BLaER1 treated with 17β-estradiol and CSF1 and Interleukin-3, amounts not matched to agents 10 nM and 100 nM (cell line): ENCODE results near the gene KCTD5.
"Not testable (repeated sequence)": the region's sequence is repeated elsewhere in the genome, so short reads cannot be mapped to it uniquely, and the experiment has no call there.

Experiments used
- H3K27ac ChIP-seq, 11 experiments: shearing (Covaris generic); formaldehyde crosslinking; 2 replicates each; pipeline ENCODE4 v1.8.1; 2022
- H3K27me3 ChIP-seq, 11 experiments: shearing (Covaris generic); formaldehyde crosslinking; 2 replicates each; pipeline ENCODE4 v1.8.1; 2022
- H3K36me3 ChIP-seq, 11 experiments: shearing (Covaris generic); formaldehyde crosslinking; 2 replicates each; pipeline ENCODE4 v1.8.1; 2022
- H3K4me1 ChIP-seq, 10 experiments: shearing (Covaris generic); formaldehyde crosslinking; 2 replicates each; pipeline ENCODE4 v1.8.1; 2022
- H3K4me2 ChIP-seq, 11 experiments: shearing (Covaris generic); formaldehyde crosslinking; 2 replicates each; pipeline ENCODE4 v1.8.1; 2022
- H3K4me3 ChIP-seq, 10 experiments: shearing (Covaris generic); formaldehyde crosslinking; 2 replicates each; pipeline ENCODE4 v1.8.1; 2022
- H3K9ac ChIP-seq, 11 experiments: shearing (Covaris generic); formaldehyde crosslinking; 2 replicates each; pipeline ENCODE4 v1.8.1; 2022
- H3K9me3 ChIP-seq, 11 experiments: shearing (Covaris generic); formaldehyde crosslinking; replicated peaks in 1 of 11; 2 replicates each; pipeline ENCODE4 v1.8.1; 2022
- H4K20me1 ChIP-seq, 11 experiments: shearing (Covaris generic); formaldehyde crosslinking; 2 replicates each; pipeline ENCODE4 v1.8.1; 2022
- Cebpa-rat ChIP-seq, 11 experiments: shearing (Covaris generic); IDR thresholded peaks; 2 replicates each; pipeline ENCODE4 v1.8.1; 2022

The KCTD5 gene

GRCh38 chr16:2692948-2693651, 10.8 kb downstream of the KCTD5 start:
- H3K27ac ChIP-seq, result peak overlapping the region in 9 of 11 experiments; percentile 36 to 79 (median 66); a peak in 17 of 22 replicates
- H3K36me3 ChIP-seq, result peaks cover 22 to 42% (median 35%) of the 10 kb centered on the region in 11 experiments
- TF ChIP-seq Cebpa-rat (IDR thresholded peaks at IDR 0.05), result no peak
- H3K27me3 ChIP-seq, result no peaks in the 10 kb centered on the region
- peak overlapping the region in 10 of 11 experiments; percentile 6 to 70 (median 60); a peak in 18 of 22 replicates for H3K9ac ChIP-seq
- H3K4me1 ChIP-seq, result peaks cover 43 to 47% (median 46%) of the 10 kb centered on the region in 10 experiments
- peak overlapping the region; percentile 82 to 98 (median 93) for H3K4me2 ChIP-seq
- peaks cover 61 to 72% (median 64%) of the 10 kb centered on the region in 11 experiments for H4K20me1 ChIP-seq
- no peaks in the 10 kb centered on the region for H3K9me3 ChIP-seq
- peak overlapping the region; percentile 9 to 51 (median 32); a peak in 14 of 20 replicates for H3K4me3 ChIP-seq

DNA sequence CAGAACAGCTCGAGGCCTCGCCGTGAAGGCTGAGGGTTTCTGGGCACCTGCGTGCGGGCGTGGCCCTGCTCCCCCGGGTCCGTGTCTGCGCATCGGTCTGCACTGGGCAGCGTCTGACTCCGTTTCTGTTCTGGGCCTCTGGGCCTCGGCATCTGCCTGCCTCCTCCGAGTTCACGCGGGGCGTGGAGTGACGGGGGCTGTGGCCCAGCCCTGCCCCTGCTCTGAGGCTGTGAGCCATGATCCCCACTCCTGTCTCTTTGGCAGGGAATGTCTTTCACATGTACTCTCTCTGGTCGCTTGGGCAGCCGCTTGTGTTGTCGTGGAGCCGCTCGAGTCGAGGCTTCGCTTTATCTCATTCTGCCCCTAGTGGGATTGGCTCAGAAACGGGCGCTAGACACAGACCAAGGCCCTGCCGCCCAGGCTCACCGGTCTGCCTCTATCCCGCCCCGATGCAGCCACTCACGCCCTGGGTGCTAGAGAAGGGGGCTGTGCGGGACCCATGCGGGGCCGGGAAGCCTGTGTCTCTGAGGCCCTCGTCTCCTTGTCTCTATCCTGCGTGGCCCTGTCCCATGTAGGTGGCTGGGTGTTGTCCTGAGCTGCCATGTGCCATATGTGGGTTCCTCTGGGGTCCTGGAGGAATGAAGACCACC, 14.4 kb downstream of the KCTD5 start:
- H3K9ac ChIP-seq, H3K4me3 ChIP-seq, H3K4me2 ChIP-seq, H3K9me3 ChIP-seq, H3K27ac ChIP-seq: not testable (repeated sequence)
- H3K36me3 ChIP-seq, result peaks cover 49 to 57% (median 52%) of the 10 kb centered on the region in 11 experiments
- H4K20me1 ChIP-seq, result peaks cover 72 to 81% (median 74%) of the 10 kb centered on the region in 11 experiments
- peaks cover 0 to 10% (median 0%) of the 10 kb centered on the region in 11 experiments; a peak in 1 of 22 replicates for H3K27me3 ChIP-seq
- H3K4me1 ChIP-seq, result peaks cover 38 to 53% (median 50%) of the 10 kb centered on the region in 10 experiments

DNA sequence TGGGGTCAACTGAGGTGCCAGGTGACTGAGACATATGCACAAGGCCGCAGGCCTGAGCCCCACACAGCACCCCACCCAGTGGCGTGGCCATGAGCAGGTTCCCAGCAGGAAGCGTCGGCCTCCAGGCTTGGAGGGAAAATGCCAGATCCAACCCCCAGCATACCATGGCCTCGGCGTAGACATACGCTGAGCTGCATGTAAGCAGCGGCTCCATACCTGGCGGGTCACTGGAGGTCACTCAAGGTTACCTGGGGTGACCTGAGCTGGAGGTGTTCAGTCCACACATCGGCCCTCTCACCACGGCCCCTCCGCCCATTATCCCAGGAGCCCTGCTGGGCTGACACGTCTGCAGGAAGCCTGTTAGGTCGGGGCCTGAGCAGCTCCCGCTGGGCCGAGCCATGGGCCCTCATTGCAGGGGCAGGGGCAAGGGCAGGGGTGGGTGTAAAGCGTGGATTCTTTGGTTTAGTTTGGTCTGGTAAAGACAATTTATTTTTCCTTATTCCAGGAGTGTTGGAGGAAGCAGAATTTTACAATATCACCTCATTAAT, 15.2 kb downstream of the KCTD5 start:
- peaks cover 0 to 11% (median 0%) of the 10 kb centered on the region in 11 experiments; a peak in 2 of 22 replicates for H3K27me3 ChIP-seq
- H3K4me3 ChIP-seq, result no peak overlapping the region
- no peak for TF ChIP-seq Cebpa-rat (IDR thresholded peaks at IDR 0.05)
- peaks cover 72 to 81% (median 74%) of the 10 kb centered on the region in 11 experiments for H4K20me1 ChIP-seq
- no peaks in the 10 kb centered on the region for H3K9me3 ChIP-seq
- no peak overlapping the region for H3K27ac ChIP-seq
- no peak overlapping the region for H3K4me2 ChIP-seq
- H3K9ac ChIP-seq, result peak overlapping the region in 1 of 11 experiments; percentile 2; a peak in 1 of 22 replicates
- peaks cover 52 to 60% (median 59%) of the 10 kb centered on the region in 11 experiments for H3K36me3 ChIP-seq
- H3K4me1 ChIP-seq, result peaks cover 31 to 53% (median 50%) of the 10 kb centered on the region in 10 experiments

GRCh38 chr16:2698103-2698870, 16.0 kb downstream of the KCTD5 start:
- Histone ChIP-seq H4K20me1 (peaks cover 72 to 81% (median 74%) of the 10 kb centered on the region in 11 experiments), H3K4me1 (peaks cover 23 to 53% (median 50%) of the 10 kb centered on the region in 10 experiments), H3K4me2 (peak overlapping the region in 1 of 11 experiments; percentile 93; a peak in 1 of 22 replicates), H3K27me3 (peaks cover 0 to 18% (median 0%) of the 10 kb centered on the region in 11 experiments; a peak in 2 of 22 replicates), H3K27ac (no peak overlapping the region), H3K9me3 (no peaks in the 10 kb centered on the region), H3K9ac (peak overlapping the region in 1 of 11 experiments; percentile 2; a peak in 1 of 22 replicates), H3K36me3 (peaks cover 53 to 68% (median 66%) of the 10 kb centered on the region in 11 experiments), H3K4me3 (no peak overlapping the region)
- TF ChIP-seq Cebpa-rat (IDR thresholded peaks at IDR 0.05), result no peak

DNA sequence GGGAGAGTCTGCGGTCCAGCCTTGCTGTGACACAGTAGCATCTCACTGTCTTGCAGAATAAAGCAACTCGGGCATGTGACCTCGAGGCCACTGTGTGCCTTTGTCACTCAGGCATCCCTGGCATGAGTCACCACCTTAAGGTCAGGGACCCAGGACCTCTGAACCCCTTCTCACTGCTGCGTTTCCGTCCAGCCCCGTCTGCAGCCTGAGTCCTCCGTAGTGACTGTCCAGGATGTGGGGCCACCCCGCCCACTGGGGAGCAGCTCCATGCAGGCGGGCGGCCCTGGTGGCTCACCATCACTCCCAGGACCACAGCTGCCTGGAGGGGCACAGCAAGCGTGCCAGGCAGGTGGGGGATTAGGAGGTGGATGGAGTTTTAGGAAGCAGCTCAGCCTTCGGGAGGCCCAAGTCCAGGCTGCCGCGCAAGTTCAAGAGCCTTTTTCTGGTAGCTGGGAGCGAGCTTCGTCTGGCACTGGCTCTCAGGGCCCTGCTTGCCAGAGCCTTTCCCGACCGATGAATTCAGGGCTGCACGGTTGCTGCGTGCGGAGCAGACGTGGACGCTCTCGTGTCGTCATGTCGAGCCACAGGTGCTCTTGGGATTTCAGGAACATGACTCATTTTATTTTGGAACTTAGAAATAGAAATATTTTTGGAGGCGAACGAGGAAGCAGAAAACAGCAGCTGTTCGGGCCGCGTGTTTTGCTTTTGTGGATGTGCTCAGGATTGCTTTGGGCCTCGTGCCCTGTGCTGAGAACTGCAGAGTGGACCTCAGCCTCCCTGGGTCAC, 16.8 kb downstream of the KCTD5 start:
- peaks cover 53 to 77% (median 72%) of the 10 kb centered on the region in 11 experiments for H3K36me3 ChIP-seq
- no peak overlapping the region; a peak in 2 of 22 replicates for H3K9ac ChIP-seq
- H3K27me3 ChIP-seq, result peaks cover 0 to 18% (median 0%) of the 10 kb centered on the region in 11 experiments; a peak in 2 of 22 replicates
- peaks cover 19 to 57% (median 53%) of the 10 kb centered on the region in 10 experiments for H3K4me1 ChIP-seq
- TF ChIP-seq Cebpa-rat (IDR thresholded peaks at IDR 0.05), result no peak
- no peaks in the 10 kb centered on the region for H3K9me3 ChIP-seq
- no peak overlapping the region for H3K27ac ChIP-seq
- H4K20me1 ChIP-seq, result peaks cover 77 to 82% (median 78%) of the 10 kb centered on the region in 11 experiments
- H3K4me2 ChIP-seq, result peak overlapping the region in 7 of 11 experiments; percentile 9 to 100 (median 95); a peak in 10 of 22 replicates
- H3K4me3 ChIP-seq, result no peak overlapping the region

DNA sequence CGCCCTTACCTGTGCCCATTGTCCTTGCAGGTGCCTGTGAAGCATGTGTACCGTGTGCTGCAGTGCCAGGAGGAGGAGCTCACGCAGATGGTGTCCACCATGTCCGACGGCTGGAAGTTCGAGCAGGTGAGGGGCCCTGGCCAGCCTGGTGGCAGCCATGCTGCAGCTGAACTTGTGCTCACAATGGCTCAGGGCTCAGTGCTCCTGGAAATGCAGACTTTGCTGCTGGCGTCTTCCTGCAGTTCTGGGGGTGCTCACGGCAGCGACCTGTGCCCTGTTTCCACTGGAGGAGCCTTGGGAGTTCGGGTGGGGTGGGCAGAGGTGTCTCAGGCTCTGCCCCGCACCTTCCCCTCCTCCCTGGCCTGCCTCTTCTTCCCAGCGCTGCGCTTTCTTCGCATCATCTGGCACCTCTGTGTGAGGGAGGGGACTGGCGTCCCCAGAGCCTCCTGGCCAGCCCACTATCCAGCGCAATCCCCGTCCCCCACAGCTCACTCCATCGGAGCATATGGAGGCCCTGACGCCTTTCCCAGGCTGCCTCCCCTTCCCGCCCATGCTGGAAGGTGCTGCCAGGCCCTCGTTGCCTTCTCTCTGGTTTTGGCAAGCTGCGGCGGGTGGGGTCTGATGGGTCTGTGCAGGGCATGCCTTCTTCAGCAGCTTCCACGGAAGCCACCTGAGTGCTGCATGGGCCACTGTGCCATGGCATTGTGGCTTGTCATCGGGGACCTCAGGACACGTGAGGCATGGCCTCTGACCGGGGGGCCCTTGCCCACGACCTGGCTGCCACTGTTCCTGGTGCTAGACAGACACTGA, 17.7 kb downstream of the KCTD5 start:
- Histone ChIP-seq H3K27ac (no peak overlapping the region), H3K9me3 (no peaks in the 10 kb centered on the region), H4K20me1 (peaks cover 85 to 90% (median 87%) of the 10 kb centered on the region in 11 experiments), H3K4me1 (peaks cover 19 to 64% (median 59%) of the 10 kb centered on the region in 10 experiments), H3K4me3 (no peak overlapping the region), H3K9ac (peak overlapping the region in 2 of 11 experiments; percentile 25 to 52; a peak in 2 of 22 replicates), H3K36me3 (peaks cover 58 to 85% (median 81%) of the 10 kb centered on the region in 11 experiments), H3K4me2 (peak overlapping the region; percentile 41 to 100 (median 93); a peak in 20 of 22 replicates), H3K27me3 (peaks cover 0 to 18% (median 0%) of the 10 kb centered on the region in 11 experiments; a peak in 2 of 22 replicates)
- no peak for TF ChIP-seq Cebpa-rat (IDR thresholded peaks at IDR 0.05)

DNA sequence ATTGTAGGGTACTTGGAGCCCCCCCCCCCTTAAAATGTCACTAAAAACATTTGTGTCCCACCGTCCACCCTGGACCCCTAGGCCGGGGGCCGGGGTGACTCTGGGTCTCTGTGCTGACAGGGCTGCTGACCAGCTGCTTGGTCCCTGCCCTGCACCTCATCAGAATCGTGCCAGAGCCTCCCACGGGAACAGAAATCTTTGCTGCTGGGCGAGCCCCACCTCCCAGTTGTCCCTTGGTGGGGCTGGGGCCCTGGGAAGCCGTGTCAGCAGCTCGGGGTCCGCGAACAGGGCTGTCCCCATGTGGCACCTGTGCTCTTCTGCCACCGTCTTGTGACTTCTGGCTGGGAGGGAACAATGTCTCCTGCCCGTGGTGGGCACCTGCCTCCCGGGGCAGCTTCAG, 18.5 kb downstream of the KCTD5 start:
- peak overlapping the region in 5 of 11 experiments; percentile 11 to 70 (median 34); a peak in 6 of 22 replicates for H3K9ac ChIP-seq
- peaks cover 19 to 72% (median 61%) of the 10 kb centered on the region in 10 experiments for H3K4me1 ChIP-seq
- peak overlapping the region in 1 of 10 experiments; percentile 19; a peak in 1 of 20 replicates for H3K4me3 ChIP-seq
- H3K4me2 ChIP-seq, result peak overlapping the region; percentile 41 to 100 (median 93)
- no peak for TF ChIP-seq Cebpa-rat (IDR thresholded peaks at IDR 0.05)
- peaks cover 66 to 93% (median 88%) of the 10 kb centered on the region in 11 experiments for H3K36me3 ChIP-seq
- no peaks in the 10 kb centered on the region for H3K9me3 ChIP-seq
- H3K27me3 ChIP-seq, result peaks cover 0 to 18% (median 0%) of the 10 kb centered on the region in 11 experiments; a peak in 2 of 22 replicates
- no peak overlapping the region for H3K27ac ChIP-seq
- H4K20me1 ChIP-seq, result peaks cover 93 to 98% (median 95%) of the 10 kb centered on the region in 11 experiments
